Peyer's patch (tissue), 4 donors: ENCODE measurements around the gene ZNF302. TPM values are rescaled to one million over a fixed set of nuclear protein-coding genes. Genes with fewer than 3 reads are reported as not detected.
A peak's percentile ranks its signal among the peaks of the same experiment; 100 is the strongest.

Experiments
- DNase-seq, 3 donors: peaks; one replicate each; pipeline ENCODE4 v3.0.0-alpha.2; 2017 to 2019
- H3K27ac ChIP-seq, 4 donors: fragments of 200-600 bp; sonication (generic); one replicate each; pipeline ENCODE4 v1.5.1; 2016 to 2019
- H3K27me3 ChIP-seq, 2 donors: fragments of 200-600 bp; sonication (generic); one replicate each; pipeline ENCODE4 v1.5.1; 2019
- H3K36me3 ChIP-seq, 3 donors: fragments of 200-600 bp; sonication (generic); one replicate each; pipeline ENCODE4 v1.5.1; 2016 to 2019
- H3K4me1 ChIP-seq, 4 donors: fragments of 200-600 bp; sonication (generic); one replicate each; pipeline ENCODE4 v1.5.1; 2016 to 2019
- H3K4me3 ChIP-seq, 4 donors: fragments of 200-600 bp; sonication (generic); 1 replicate in 3 of 4; 2 replicates in 1 of 4; pipeline ENCODE4 v1.5.1; 2016 to 2019; ENCODE audit warnings: mild to moderate bottlenecking in 1 of 4
- H3K9me3 ChIP-seq, 4 donors: fragments of 200-600 bp; sonication (generic); one replicate each; pipeline ENCODE4 v1.5.1; 2016 to 2019; ENCODE audit warnings: mild to moderate bottlenecking in 1 of 4
- POLR2A ChIP-seq, 2 donors: fragments of 450-650 bp; IDR thresholded peaks; one replicate each; pipeline ENCODE4 v1.5.1; 2017; ENCODE audit warnings: antibody characterized with exemption in 2 of 2, mild to moderate bottlenecking in 2 of 2, moderate library complexity in 2 of 2
- total RNA-seq, 4 donors: library from RNA; depleted of rRNA; stranded (reverse); fragments of >200 nt; gene quantifications; one replicate each; pipeline ENCODE4 v1.1.0, GENCODE V29; 2016
- TF ChIP-seq, protein P1 (sequence below), 6 experiments: fragments of 450-650 bp in 4 of 6; fragments of 200-600 bp in 2 of 6; sonication (generic) in 1 of 6; IDR thresholded peaks; one replicate each; pipeline ENCODE4 v1.5.1; 2017 to 2019; ENCODE audit warnings: antibody characterized with exemption in 6 of 6, mild to moderate bottlenecking in 3 of 6, moderate library complexity in 1 of 6

ZNF302 gene
- total RNA-seq, 4 donors from 2014 or later, result 17.3 to 28.4 (median 25.0) TPM

DNA sequence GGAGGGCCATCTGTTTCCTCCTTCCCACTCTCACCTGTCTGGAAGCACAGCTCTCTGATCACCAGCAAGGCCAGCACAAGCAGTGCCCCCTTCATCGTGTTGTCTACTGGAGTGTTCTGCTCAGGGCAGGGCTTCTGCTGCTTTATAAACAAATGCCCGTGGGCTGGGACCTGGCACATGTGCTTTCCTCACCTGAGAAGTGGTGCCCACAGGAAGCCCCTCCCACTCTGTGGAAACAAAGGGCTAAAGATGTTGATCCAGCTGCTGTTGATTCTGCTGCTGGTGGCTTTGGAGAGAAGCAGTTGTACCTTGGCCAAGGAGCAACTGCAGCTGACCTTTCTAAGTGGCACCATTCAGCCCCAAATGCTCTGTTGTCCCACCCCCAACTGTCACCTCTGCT, 30.2 kb downstream of the ZNF302 start:
- Histone ChIP-seq H3K4me1 (no peaks in the 10 kb centered on the region), H3K27ac (no peak overlapping the region), H3K9me3 (no peaks in the 10 kb centered on the region), H3K4me3 (no peak overlapping the region), H3K27me3 (no peaks in the 10 kb centered on the region), H3K36me3 (no peaks in the 10 kb centered on the region)
- DNase-seq, result no peak
- no peak for TF ChIP-seq POLR2A (IDR thresholded peaks at IDR 0.05)
- TF ChIP-seq, protein P1, sequence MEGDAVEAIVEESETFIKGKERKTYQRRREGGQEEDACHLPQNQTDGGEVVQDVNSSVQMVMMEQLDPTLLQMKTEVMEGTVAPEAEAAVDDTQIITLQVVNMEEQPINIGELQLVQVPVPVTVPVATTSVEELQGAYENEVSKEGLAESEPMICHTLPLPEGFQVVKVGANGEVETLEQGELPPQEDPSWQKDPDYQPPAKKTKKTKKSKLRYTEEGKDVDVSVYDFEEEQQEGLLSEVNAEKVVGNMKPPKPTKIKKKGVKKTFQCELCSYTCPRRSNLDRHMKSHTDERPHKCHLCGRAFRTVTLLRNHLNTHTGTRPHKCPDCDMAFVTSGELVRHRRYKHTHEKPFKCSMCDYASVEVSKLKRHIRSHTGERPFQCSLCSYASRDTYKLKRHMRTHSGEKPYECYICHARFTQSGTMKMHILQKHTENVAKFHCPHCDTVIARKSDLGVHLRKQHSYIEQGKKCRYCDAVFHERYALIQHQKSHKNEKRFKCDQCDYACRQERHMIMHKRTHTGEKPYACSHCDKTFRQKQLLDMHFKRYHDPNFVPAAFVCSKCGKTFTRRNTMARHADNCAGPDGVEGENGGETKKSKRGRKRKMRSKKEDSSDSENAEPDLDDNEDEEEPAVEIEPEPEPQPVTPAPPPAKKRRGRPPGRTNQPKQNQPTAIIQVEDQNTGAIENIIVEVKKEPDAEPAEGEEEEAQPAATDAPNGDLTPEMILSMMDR (IDR thresholded peaks at IDR 0.05), result no peak

DNA sequence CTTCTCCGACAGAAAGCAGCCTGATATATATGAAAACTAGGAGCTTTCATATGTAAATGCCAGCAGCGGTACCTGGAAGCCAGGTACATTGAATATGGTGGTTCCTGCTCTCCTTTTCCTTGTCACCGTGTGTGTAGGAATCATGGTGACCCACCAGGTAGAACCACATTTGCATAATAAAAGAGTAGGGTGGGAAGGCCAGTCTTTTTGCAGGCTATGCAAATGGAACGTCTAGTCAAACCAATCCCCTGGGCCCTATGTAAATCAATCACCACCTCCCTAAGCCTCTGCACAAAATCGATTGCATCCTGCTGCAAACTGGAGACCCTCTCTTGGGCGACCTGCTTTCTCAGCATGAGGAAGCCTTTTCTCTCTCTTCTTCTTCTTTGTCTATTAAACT, 34.4 kb downstream of the ZNF302 start:
- Histone ChIP-seq H3K27ac (no peak overlapping the region), H3K4me1 (no peaks in the 10 kb centered on the region), H3K9me3 (peaks cover 0 to 3% (median 0%) of the 10 kb centered on the region in 4 donors), H3K27me3 (no peaks in the 10 kb centered on the region), H3K36me3 (no peaks in the 10 kb centered on the region), H3K4me3 (no peak overlapping the region)
- no peak for DNase-seq
- no peak for TF ChIP-seq POLR2A (IDR thresholded peaks at IDR 0.05)

DNA sequence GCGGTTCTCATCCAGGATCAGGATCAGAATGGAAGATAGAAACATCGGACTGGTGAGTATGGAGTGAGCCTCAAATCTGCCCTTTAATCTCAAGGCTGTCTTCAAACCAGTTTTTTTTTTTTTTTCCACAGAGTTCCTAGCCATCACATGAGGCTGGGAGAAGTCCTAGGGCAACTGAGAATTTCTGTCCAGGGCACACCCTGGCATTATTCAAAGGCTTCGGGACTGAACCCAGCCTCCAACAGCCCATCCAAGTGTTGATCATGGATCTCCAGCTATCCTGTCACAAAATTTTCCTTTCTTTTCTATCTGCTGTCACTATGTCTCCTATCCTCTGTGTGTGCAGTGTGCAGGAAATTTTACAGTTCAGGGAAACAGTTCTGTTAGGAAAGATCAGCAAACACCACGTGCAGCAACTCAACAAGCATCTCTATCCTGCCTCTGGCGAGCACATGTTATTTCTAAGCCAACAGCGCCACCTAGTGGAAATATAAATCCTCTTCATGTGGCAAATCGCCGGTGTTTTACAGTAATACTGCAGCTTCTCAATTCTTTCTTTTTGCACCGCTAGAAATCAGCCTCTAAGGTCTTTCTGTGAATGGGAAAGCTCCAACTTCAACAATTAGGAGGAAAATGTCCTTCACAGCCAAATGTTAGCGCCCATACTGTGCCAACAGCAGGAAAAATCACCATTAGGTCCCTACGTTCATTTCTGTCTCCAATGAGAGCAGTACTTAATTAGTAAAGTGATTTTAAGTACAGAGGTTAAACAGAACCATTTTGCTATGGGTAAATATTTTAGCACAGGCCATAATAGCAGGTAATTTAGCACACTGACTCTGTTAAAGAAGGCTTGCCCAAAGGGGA, 35.1 kb downstream of the ZNF302 start:
- Histone ChIP-seq H3K27me3 (no peaks in the 10 kb centered on the region), H3K4me1 (no peaks in the 10 kb centered on the region), H3K27ac (no peak overlapping the region), H3K9me3 (peaks cover 0 to 3% (median 0%) of the 10 kb centered on the region in 4 donors), H3K4me3 (no peak overlapping the region), H3K36me3 (no peaks in the 10 kb centered on the region)
- TF ChIP-seq, protein P1 (IDR thresholded peaks at IDR 0.05), result peak; percentile 67 to 93 (median 83)
- no peak for TF ChIP-seq POLR2A (IDR thresholded peaks at IDR 0.05)
- peak in 2 of 3 donors; percentile 35 to 79 for DNase-seq

DNA sequence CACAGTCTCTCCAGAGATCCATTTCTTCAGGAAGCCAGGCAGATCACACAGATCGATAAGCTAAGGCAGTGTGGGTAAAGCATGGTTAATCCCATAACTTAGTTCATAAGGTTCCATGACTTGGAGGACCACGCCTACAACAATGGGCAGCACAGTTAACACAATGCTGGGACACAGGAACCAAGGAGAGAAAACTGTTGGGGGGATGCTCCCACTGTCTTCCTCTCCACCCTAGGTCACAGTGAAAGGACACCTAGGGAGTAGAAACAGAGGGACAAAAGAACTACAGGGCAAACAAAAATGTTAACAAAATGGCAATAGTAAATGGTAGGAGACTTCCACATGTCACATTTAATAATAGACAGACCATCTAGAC, 35.8 kb downstream of the ZNF302 start:
- H3K27ac ChIP-seq, result no peak overlapping the region

DNA sequence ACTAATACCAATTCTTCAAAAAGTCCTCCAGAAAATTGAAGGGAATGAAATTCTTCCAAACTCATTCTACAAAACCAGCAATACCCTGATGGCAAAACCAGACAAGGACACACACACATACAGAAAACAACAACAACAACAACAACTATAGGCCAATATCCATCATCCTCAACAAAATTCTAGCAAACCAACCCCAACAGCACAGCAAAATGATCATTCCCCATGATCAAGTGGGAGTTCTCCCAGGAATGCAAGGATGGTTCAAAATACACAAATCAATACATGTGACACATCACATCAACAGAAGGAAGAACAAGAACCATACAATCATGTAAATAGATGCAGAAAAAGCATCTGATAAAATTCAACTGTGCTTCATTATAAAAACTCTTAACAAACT, 37.9 kb downstream of the ZNF302 start:
- no peak overlapping the region for H3K27ac ChIP-seq
- H3K4me3 ChIP-seq, result no peak overlapping the region
- peaks cover 0 to 3% (median 0%) of the 10 kb centered on the region in 4 donors for H3K9me3 ChIP-seq
- no peak for TF ChIP-seq POLR2A (IDR thresholded peaks at IDR 0.05)
- TF ChIP-seq, protein P1 (IDR thresholded peaks at IDR 0.05), result no peak
- no peaks in the 10 kb centered on the region for H3K4me1 ChIP-seq
- DNase-seq, result no peak
- H3K36me3 ChIP-seq, result no peaks in the 10 kb centered on the region
- H3K27me3 ChIP-seq, result no peaks in the 10 kb centered on the region

More for the DNA sequence above, 35.8 kb downstream of the ZNF302 start:
- Histone ChIP-seq H3K27me3 (no peaks in the 10 kb centered on the region), H3K9me3 (peaks cover 0 to 3% (median 0%) of the 10 kb centered on the region in 4 donors), H3K4me3 (no peak overlapping the region), H3K36me3 (no peaks in the 10 kb centered on the region), H3K4me1 (no peaks in the 10 kb centered on the region)
- DNase-seq, result no peak
- TF ChIP-seq POLR2A (IDR thresholded peaks at IDR 0.05), result no peak
- TF ChIP-seq, protein P1 (IDR thresholded peaks at IDR 0.05), result no peak

DNA sequence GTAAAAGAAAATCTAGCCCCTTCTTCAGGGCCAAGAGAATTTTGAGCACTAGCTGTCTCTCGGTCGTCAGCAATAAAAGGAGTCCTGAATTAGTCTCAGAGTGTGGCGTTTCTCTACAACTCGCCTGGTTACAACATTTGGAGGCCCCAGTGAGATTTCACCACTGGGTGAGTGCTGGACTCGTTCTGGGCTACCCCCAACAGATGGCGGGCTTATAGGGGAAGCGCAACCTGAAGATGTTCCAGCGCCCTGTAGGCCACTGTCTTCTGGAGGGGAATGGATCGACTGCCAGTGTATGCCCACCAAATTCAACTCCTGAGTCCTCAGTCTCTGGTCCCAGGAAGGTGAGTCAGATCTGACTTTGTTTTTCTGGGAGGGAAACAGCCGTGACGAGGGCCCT, 44.9 kb downstream of the ZNF302 start:
- no peak for DNase-seq
- no peaks in the 10 kb centered on the region for H3K27me3 ChIP-seq
- TF ChIP-seq POLR2A (IDR thresholded peaks at IDR 0.05), result no peak
- TF ChIP-seq, protein P1 (IDR thresholded peaks at IDR 0.05), result no peak
- no peaks in the 10 kb centered on the region for H3K9me3 ChIP-seq
- no peak overlapping the region for H3K4me3 ChIP-seq
- H3K27ac ChIP-seq, result no peak overlapping the region
- no peaks in the 10 kb centered on the region for H3K36me3 ChIP-seq
- no peaks in the 10 kb centered on the region for H3K4me1 ChIP-seq
